HepG2 (cell line): ENCODE data around the gene DLEC1. TPM values are rescaled to one million over a fixed set of nuclear protein-coding genes. Genes with fewer than 3 reads are reported as not detected.

ENCODE experiments used
- GABPB1 ChIP-seq: IDR thresholded peaks from 2 replicates; pipeline ENCODE4 v1.6.1; 2016; ENCODE audit warnings: mild to moderate bottlenecking, missing genetic modification reagents, moderate library complexity, missing compliant biosample characterization
- GRHL1 ChIP-seq: sonication (generic); formaldehyde crosslinking; conservative IDR thresholded peaks from 2 replicates; pipeline ENCODE4 v1.8.0; 2022; ENCODE audit warnings: missing genetic modification reagents
- HNF4G ChIP-seq, 2 experiments: sonication (generic) in 1 of 2; formaldehyde crosslinking in 1 of 2; IDR thresholded peaks; 2 replicates each; pipeline versions ENCODE4 v1.4.0 to v1.6.1; 2011 to 2020; ENCODE audit warnings: borderline replicate concordance in 2 of 2, low read depth in 2 of 2, mild to moderate bottlenecking in 2 of 2, low read length in 1 of 2, missing genetic modification reagents in 1 of 2, moderate library complexity in 1 of 2
- KAT8 ChIP-seq: IDR thresholded peaks from 2 replicates; pipeline ENCODE4 v1.6.1; 2016; ENCODE audit warnings: missing genetic modification reagents, missing compliant biosample characterization
- KDM5B ChIP-seq: sonication (generic); formaldehyde crosslinking; IDR thresholded peaks from 2 replicates; pipeline ENCODE4 v1.4.0; 2020; ENCODE audit warnings: missing genetic modification reagents, mild to moderate bottlenecking, borderline replicate concordance
- KDM6A ChIP-seq: IDR thresholded peaks from 2 replicates; pipeline ENCODE4 v1.6.1; 2016; ENCODE audit warnings: low read depth
- KLF12 ChIP-seq: sonication (generic); formaldehyde crosslinking; IDR thresholded peaks from 2 replicates; pipeline ENCODE4 v1.4.0; 2020; ENCODE audit warnings: missing genetic modification reagents, borderline replicate concordance
- MAFG ChIP-seq: sonication (generic); formaldehyde crosslinking; IDR thresholded peaks from 2 replicates; pipeline ENCODE4 v1.5.1; 2020; ENCODE audit warnings: mild to moderate bottlenecking, missing genetic modification reagents
- PHF20 ChIP-seq: sonication (generic); formaldehyde crosslinking; IDR thresholded peaks from 2 replicates; pipeline ENCODE4 v1.5.0; 2020; ENCODE audit warnings: mild to moderate bottlenecking, missing genetic modification reagents
- RORA ChIP-seq: sonication (generic); formaldehyde crosslinking; IDR thresholded peaks from 2 replicates; pipeline ENCODE4 v1.5.0; 2020; ENCODE audit warnings: mild to moderate bottlenecking, missing genetic modification reagents, moderate library complexity
- SRF ChIP-seq: IDR thresholded peaks from 2 replicates; pipeline ENCODE4 v1.6.1; 2011; ENCODE audit warnings: mild to moderate bottlenecking, low read depth, low read length, moderate library complexity
- TCF7 ChIP-seq: sonication (generic); IDR thresholded peaks from 2 replicates; pipeline ENCODE4 v1.6.1; 2016; ENCODE audit warnings: antibody characterized with exemption, low read depth
- TFDP1 ChIP-seq: IDR thresholded peaks from 2 replicates; pipeline ENCODE4 v1.6.1; 2016; ENCODE audit warnings: missing compliant biosample characterization, missing genetic modification reagents, borderline replicate concordance
- THRA ChIP-seq: sonication (generic); formaldehyde crosslinking; IDR thresholded peaks from 2 replicates; pipeline ENCODE4 v1.4.0; 2020; ENCODE audit warnings: missing genetic modification reagents, borderline replicate concordance
- ZNF501 ChIP-seq: sonication (generic); formaldehyde crosslinking; IDR thresholded peaks from 2 replicates; pipeline ENCODE4 v1.5.1; 2020; ENCODE audit warnings: mild to moderate bottlenecking, moderate library complexity, missing genetic modification reagents
- ZNF607 ChIP-seq: sonication (generic); formaldehyde crosslinking; IDR thresholded peaks from 2 replicates; pipeline ENCODE4 v1.5.1; 2020; ENCODE audit warnings: missing genetic modification reagents, mild to moderate bottlenecking, borderline replicate concordance
- ZNF609 ChIP-seq: sonication (generic); formaldehyde crosslinking; IDR thresholded peaks from 2 replicates; pipeline ENCODE4 v1.4.0; 2020; ENCODE audit warnings: mild to moderate bottlenecking, missing genetic modification reagents, borderline replicate concordance
- ZSCAN30 ChIP-seq: sonication (generic); formaldehyde crosslinking; IDR thresholded peaks from 2 replicates; pipeline ENCODE4 v1.5.0; 2020; ENCODE audit warnings: mild to moderate bottlenecking, missing genetic modification reagents
- polyA plus RNA-seq, 8 experiments: library from polyadenylated mRNA; depleted of rRNA in 3 of 8; stranded (reverse) in 7 of 8; unstranded in 1 of 8; fragments of >200 nt; fragmentation: Illumina TruSeq in 4 of 8; extraction: Trizol in 4 of 8; gene quantifications; 2 replicates each; pipeline versions ENCODE4 v1.2.1 to v1.2.3, GENCODE V29; 2011 to 2016; ENCODE audit warnings: low read depth in 4 of 8, missing spikeins in 1 of 8, mixed read lengths in 1 of 8; ENCODE audit not compliant: insufficient read depth in 1 of 8
- total RNA-seq, 5 experiments: library from RNA; depleted of rRNA; stranded (reverse); fragments of >200 nt; fragmentation: Illumina TruSeq; extraction: Trizol; gene quantifications; 2 replicates each; pipeline ENCODE4 v1.2.3, GENCODE V29; 2016; ENCODE audit warnings: low read depth in 1 of 5

Gene DLEC1
- total and polyA plus RNA-seq, 2 of the 13 experiments (the other 11 are each of a cell fraction or from before 2014, with no cell fraction given): 0.09 TPM; not detected in 1

- TF ChIP-seq TFDP1 (CRISPR knock-in tag) (no peak), SRF (no peak), TCF7 (no peak), MAFG (CRISPR knock-in tag) (no peak), PHF20 (CRISPR knock-in tag) (no peak), ZNF501 (CRISPR knock-in tag) (peak; percentile 73; the same call in 1 of the 2 replicates), ZSCAN30 (CRISPR knock-in tag) (no peak), KLF12 (no peak), HNF4G (IDR thresholded peaks at IDR 0.05; ENCODE audit: borderline replicate concordance, low read depth, low read length) (no peak), HNF4G (CRISPR knock-in tag; IDR thresholded peaks at IDR 0.05; ENCODE audit: borderline replicate concordance, low read depth) (no peak), GRHL1 (CRISPR knock-in tag) (no peak), ZNF609 (no peak), THRA (CRISPR knock-in tag) (no peak), ZNF607 (CRISPR knock-in tag) (no peak), RORA (CRISPR knock-in tag) (no peak), GABPB1 (CRISPR knock-in tag) (no peak), KDM5B (no peak; the same call in 1 of the 2 replicates), KDM6A (CRISPR knock-in tag) (no peak), KAT8 (CRISPR knock-in tag) (no peak)
Observed at GRCh38 chr3:38118421-38119247, 79.6 kb downstream of the DLEC1 start (continued).
